SK-N-MC (cell line): Measurements from ENCODE around the gene SERPINE1.
"Not testable (repeated sequence)": the region's sequence is repeated elsewhere in the genome, so short reads cannot be mapped to it uniquely, and the experiment has no call there.

Source experiments
- DNase-seq: peaks from one replicate; pipeline ENCODE4 v3.0.0-alpha.2; 2011; ENCODE audit warnings: low read depth, low spot score
- H3K27ac ChIP-seq: fragments of 200-600 bp; sonication (generic); 2 replicates; pipeline ENCODE4 v1.5.1; 2016; ENCODE audit warnings: mixed run types
- H3K36me3 ChIP-seq: fragments of 200-600 bp; sonication (generic); 2 replicates; pipeline ENCODE4 v1.6.1; 2017; ENCODE audit warnings: antibody characterized with exemption, low read length, mixed read lengths; ENCODE audit not compliant: insufficient read depth
- H3K4me3 ChIP-seq: fragments of 200-600 bp; sonication (generic); 2 replicates; pipeline ENCODE4 v1.5.1; 2016
- H3K9ac ChIP-seq: fragments of 200-600 bp; sonication (generic); 2 replicates; pipeline ENCODE4 v1.8.0; 2017; ENCODE audit warnings: mixed run types, mixed read lengths; ENCODE audit not compliant: insufficient read length
- H3K9me3 ChIP-seq: fragments of 200-600 bp; sonication (generic); 2 replicates; pipeline ENCODE4 v1.6.1; 2017; ENCODE audit warnings: low read depth, mild to moderate bottlenecking, antibody characterized with exemption, low read length, moderate library complexity, mixed read lengths
- EZH2 ChIP-seq: fragments of 200-600 bp; sonication (generic); IDR thresholded peaks from one replicate; pipeline ENCODE4 v1.6.1; 2017; ENCODE audit warnings: antibody characterized with exemption
- FOXP2 ChIP-seq: optimal IDR thresholded peaks from 2 replicates; pipeline ENCODE3; 2011; ENCODE audit warnings: mild to moderate bottlenecking, moderate library complexity; ENCODE audit not compliant: insufficient read depth; ENCODE audit errors: extremely low read length, control extremely low read depth
- POLR2AphosphoS5 ChIP-seq: IDR thresholded peaks from 2 replicates; pipeline ENCODE4 v1.6.1; 2012; ENCODE audit warnings: mild to moderate bottlenecking, low read depth, low read length, borderline replicate concordance

Gene SERPINE1

DNA sequence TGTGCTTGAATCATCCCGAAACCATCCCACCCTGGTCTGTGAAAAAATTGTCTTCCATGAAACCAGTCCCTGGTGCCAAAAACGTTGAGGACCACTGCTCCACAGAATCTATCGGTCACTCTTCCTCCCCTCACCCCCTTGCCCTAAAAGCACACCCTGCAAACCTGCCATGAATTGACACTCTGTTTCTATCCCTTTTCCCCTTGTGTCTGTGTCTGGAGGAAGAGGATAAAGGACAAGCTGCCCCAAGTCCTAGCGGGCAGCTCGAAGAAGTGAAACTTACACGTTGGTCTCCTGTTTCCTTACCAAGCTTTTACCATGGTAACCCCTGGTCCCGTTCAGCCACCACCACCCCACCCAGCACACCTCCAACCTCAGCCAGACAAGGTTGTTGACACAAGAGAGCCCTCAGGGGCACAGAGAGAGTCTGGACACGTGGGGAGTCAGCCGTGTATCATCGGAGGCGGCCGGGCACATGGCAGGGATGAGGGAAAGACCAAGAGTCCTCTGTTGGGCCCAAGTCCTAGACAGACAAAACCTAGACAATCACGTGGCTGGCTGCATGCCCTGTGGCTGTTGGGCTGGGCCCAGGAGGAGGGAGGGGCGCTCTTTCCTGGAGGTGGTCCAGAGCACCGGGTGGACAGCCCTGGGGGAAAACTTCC lies 784 bp upstream of the SERPINE1 start:
- Histone ChIP-seq H3K36me3 (no peaks in the 10 kb centered on the region), H3K9ac (no peak overlapping the region), H3K4me3 (no peak overlapping the region), H3K9me3 (no peaks in the 10 kb centered on the region), H3K27ac (no peak overlapping the region)
- DNase-seq, result no peak
- no peak for TF ChIP-seq EZH2
- TF ChIP-seq POLR2AphosphoS5, result no peak
- TF ChIP-seq FOXP2, result no peak

DNA sequence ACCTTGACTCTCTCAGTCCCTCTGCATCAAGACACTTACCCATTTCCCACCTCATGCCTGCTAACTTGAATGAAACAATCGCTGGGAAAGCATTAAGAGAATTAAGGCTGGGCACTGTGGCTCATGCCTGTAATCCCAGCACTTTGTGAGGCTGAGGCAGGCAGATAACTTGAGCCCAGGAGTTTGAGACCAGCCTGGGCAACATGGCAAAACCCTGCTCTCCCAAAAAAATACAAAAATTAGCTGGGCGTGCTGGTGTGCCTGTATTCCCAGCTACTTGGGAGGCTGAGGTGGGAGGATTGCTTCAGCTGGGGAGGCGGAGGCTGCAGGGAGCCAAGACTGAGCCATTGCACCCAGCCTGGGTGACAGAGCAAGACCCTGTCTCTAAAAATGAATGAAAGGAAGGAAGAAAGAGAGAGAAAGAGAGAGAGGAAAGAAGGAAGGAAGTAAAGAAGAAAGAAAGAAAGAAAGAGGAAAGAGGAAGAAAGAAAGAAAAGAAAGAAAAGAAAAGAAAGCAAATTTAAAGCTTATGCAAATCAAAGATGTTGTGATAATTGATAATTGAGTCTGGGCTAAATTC lies 646 bp downstream of the SERPINE1 start:
- H3K9me3 ChIP-seq, result no peaks in the 10 kb centered on the region
- no peak overlapping the region for H3K27ac ChIP-seq
- no peaks in the 10 kb centered on the region for H3K36me3 ChIP-seq
- H3K4me3 ChIP-seq, result no peak overlapping the region
- H3K9ac ChIP-seq, result no peak overlapping the region
- no peak for DNase-seq
- TF ChIP-seq EZH2 (no peak), POLR2AphosphoS5 (no peak), FOXP2 (no peak)

DNA sequence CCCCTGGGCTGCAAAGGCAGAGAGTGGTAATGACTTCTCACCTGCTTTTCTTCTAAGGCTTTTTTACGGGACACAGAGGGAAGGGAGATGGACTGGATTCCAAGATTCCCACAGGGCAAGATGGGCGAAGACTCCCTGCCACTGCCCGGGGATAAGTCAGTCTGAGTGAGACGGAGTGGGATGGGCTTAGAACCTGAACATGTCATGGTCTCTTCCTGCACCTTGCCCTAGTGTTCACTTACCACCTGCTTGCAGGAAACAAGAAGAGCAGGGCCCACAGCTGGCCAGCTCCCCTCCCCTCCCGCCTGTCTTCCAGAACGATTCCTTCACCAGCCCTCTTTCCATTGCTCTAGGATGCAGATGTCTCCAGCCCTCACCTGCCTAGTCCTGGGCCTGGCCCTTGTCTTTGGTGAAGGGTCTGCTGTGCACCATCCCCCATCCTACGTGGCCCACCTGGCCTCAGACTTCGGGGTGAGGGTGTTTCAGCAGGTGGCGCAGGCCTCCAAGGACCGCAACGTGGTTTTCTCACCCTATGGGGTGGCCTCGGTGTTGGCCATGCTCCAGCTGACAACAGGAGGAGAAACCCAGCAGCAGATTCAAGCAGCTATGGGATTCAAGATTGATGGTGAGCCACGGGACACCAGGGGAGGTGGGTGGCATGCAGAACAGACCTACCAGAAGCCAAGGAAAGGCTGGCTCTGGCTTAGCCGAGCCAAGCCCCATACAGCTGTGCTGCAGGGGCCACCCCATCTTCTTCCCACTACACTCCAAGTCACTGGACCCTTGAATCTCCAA lies 1.3 kb downstream of the SERPINE1 start:
- no peak overlapping the region for H3K9ac ChIP-seq
- H3K27ac ChIP-seq, result no peak overlapping the region
- H3K36me3 ChIP-seq, result no peaks in the 10 kb centered on the region
- no peak overlapping the region for H3K4me3 ChIP-seq
- TF ChIP-seq FOXP2 (no peak), POLR2AphosphoS5 (no peak), EZH2 (no peak)
- H3K9me3 ChIP-seq, result no peaks in the 10 kb centered on the region
- no peak for DNase-seq

DNA sequence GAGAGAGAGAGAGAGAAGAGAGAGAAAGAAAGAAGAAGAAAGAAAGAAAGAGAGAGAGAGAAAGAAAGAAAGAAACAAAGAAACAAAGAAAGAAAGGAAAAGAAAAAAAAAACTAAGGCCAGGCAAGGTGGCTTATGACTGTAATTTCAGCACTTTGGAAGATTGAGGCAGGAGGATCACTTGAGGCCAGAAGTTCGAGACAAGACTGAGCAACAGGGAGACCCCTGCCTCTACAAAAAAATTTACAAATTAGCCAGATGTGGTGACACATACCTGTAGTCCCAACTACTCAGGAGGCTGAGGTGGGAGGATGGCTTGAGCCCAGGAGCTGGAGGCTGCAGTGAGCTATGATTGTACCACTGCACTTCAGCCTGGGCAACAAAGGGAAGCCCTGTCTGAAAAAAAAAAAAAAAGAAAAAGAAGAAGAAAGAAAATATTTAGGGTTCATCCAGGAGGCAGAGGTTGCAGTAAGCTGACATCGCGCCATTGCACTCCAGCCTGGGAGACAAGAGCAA lies 2.8 kb downstream of the SERPINE1 start:
- H3K9ac ChIP-seq, result no peak overlapping the region
- H3K36me3 ChIP-seq, result no peaks in the 10 kb centered on the region
- H3K4me3 ChIP-seq, result no peak overlapping the region

DNA sequence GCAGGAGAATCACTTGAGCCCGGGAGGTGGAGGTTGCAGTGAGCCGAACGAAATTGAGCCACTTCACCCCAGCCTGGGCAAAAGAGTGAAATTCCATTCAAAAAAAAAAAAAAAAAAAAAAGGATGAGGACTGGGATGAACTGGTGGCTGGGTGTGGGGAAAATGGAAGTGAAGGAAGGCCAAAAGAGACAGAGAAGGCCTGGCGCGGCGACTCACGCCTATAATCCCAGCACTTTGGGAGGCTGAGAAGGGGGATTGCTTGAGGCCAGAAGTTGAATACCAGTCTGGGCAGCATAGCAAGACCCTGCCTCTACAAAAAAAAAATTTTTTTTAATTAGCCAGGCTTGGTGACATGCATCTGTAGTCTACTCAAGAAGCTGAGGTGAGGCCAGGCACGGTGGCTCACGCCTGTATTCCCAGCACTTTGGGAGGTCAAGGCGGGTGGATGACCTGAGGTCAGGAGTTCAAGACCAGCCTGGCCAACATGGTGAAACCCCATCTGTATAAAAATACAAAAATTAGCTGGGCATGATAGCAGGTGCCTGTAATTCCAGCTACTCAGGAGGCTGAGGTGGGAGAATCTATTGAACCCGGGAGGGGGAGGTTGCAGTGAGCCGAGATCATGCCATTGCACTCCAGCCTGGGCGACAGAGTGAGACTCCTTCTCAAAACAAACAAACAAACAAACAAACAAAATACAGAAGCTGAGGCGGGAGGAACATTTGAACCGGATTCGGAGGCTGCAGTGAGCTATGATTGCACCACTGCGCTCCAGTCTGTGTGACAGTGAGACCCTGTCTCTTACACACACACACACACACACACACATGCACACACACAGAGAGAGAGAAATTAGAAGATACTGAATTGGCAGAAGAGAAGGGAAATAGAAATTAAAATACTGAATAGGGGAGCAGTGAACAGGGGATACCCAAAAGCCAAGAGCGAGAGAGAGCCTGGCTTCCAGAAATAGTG lies 6.0 kb downstream of the SERPINE1 start:
- H3K27ac ChIP-seq, H3K9ac ChIP-seq: not testable (repeated sequence)

More for the DNA sequence above, 2.8 kb downstream of the SERPINE1 start:
- Histone ChIP-seq H3K9me3 (no peaks in the 10 kb centered on the region), H3K27ac (no peak overlapping the region)
- DNase-seq, result no peak
- TF ChIP-seq FOXP2 (no peak), EZH2 (no peak)

DNA sequence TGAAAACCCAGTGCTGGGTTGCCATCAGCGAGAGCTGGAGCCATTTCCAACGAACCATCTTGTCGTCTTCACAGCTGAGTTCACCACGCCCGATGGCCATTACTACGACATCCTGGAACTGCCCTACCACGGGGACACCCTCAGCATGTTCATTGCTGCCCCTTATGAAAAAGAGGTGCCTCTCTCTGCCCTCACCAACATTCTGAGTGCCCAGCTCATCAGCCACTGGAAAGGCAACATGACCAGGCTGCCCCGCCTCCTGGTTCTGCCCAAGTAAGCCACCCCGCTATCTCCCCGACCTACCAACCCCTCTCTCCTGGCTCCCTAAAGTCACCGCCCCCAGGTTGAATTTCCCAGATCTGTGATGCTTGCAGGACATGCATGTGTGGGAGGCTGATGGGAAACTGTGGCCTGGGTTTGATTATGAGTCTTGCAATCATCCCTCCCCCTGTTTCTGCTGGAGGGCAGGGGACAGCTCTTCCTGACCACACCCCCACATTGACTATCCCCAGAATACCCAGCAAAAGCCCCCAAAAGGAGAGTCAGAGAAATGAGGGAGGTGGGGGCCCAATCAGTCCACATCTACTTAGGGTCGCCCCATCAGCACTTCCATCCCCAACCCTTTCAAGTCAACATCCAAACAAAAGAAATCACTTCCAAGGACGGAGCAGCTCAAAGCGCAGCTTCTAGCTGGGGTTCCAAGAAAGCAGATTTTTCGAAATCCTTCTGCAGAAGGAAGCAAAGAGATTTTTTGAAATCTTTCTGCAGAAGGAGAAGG lies 6.9 kb downstream of the SERPINE1 start:
- no peak for TF ChIP-seq EZH2
- no peak for TF ChIP-seq POLR2AphosphoS5
- TF ChIP-seq FOXP2, result no peak
- Histone ChIP-seq H3K9ac (no peak overlapping the region), H3K9me3 (no peaks in the 10 kb centered on the region), H3K27ac (peak overlapping the region; percentile 46; the same call in 1 of the 2 replicates), H3K4me3 (peak overlapping the region; percentile 38), H3K36me3 (no peaks in the 10 kb centered on the region)
- no peak for DNase-seq

More for the DNA sequence above, 6.0 kb downstream of the SERPINE1 start:
- H3K9me3 ChIP-seq, DNase-seq, H3K36me3 ChIP-seq, H3K4me3 ChIP-seq: not testable (repeated sequence)

DNA sequence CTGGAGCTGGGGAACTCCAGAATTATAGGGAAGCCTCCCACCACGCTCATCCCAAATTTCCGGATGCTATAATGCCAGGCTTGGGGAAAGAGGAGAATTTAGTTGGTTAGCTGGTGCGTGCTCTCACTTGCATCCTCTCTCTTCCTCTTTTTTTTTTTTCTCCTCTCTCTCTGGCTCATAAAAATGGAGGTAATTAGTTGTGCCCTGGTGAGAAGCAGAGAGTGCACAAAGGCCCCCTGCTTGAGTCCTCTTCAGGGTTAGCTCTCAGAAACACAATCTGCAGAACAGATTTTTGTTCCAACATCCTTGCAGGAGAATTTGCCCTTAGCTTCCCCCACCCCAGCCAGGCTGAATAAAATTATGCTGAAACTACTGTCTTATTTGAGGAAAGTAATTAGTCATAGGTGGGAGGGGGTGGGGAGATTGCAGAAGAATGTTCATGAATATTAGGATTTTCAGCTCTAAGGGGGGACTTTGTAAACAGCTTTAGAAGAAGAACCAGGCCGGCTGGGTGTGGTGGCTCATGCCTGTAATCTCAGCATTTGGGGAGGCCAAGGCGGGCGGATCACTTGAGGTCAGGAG lies 7.6 kb downstream of the SERPINE1 start:
- Histone ChIP-seq H3K36me3 (no peaks in the 10 kb centered on the region), H3K9ac (no peak overlapping the region), H3K27ac (peak overlapping the region; percentile 46; the same call in 1 of the 2 replicates), H3K4me3 (peak overlapping the region; percentile 38), H3K9me3 (no peaks in the 10 kb centered on the region)
- peak; percentile 35 for DNase-seq
- TF ChIP-seq FOXP2 (no peak), EZH2 (no peak), POLR2AphosphoS5 (no peak)
